GM12878 (cell line): Measurements from ENCODE around the gene MCM5.

Experiments used
- EZH2 ChIP-seq: IDR thresholded peaks from 2 replicates; pipeline ENCODE4 v1.6.1; 2012; ENCODE audit warnings: low read depth, mild to moderate bottlenecking, control low read depth, inconsistent platforms, low read length, borderline replicate concordance; ENCODE audit not compliant: control insufficient read depth
- RAD21 ChIP-seq: IDR thresholded peaks from 2 replicates; pipeline ENCODE4 v1.6.1; 2011; ENCODE audit warnings: mild to moderate bottlenecking, low read depth, low read length, moderate library complexity; ENCODE audit not compliant: insufficient read depth
- TF ChIP-seq, protein P1 (sequence below): fragments of 450-650 bp; IDR thresholded peaks from 2 replicates; pipeline ENCODE4 v1.6.1; 2014; ENCODE audit warnings: mild to moderate bottlenecking
- TF ChIP-seq, protein P2 (sequence below): IDR thresholded peaks from 2 replicates; pipeline ENCODE4 v1.6.1; 2012; ENCODE audit warnings: low read depth, low read length, improper control_type of control experiment

DNA sequence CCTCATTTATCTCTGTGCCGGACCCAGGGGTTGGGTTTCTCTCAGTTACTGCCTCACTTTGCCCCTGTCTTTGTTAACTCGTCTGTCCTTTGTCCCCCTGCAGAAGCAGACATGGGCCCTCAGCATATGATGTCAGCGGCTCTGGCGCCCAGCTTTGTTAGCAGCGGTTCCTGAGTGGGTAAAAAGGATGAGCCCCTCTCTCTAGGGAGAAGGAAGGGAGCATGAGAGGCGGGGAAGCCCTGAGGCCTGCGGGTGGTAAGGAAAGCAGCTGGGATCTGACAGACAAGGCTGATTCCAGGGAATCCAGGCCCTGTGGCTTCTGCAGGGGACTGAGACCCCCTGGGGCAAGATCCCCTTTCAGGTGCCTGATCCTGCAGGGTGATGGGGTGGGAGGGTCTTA is 51.7 kb downstream of the MCM5 start:
- no peak for TF ChIP-seq EZH2
- TF ChIP-seq RAD21 = no peak
- TF ChIP-seq, protein P1, sequence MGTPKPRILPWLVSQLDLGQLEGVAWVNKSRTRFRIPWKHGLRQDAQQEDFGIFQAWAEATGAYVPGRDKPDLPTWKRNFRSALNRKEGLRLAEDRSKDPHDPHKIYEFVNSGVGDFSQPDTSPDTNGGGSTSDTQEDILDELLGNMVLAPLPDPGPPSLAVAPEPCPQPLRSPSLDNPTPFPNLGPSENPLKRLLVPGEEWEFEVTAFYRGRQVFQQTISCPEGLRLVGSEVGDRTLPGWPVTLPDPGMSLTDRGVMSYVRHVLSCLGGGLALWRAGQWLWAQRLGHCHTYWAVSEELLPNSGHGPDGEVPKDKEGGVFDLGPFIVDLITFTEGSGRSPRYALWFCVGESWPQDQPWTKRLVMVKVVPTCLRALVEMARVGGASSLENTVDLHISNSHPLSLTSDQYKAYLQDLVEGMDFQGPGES = no peak
- TF ChIP-seq, protein P2, sequence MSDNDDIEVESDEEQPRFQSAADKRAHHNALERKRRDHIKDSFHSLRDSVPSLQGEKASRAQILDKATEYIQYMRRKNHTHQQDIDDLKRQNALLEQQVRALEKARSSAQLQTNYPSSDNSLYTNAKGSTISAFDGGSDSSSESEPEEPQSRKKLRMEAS = no peak
